PC-3 (cell line): ENCODE measurements around the gene RBM12.

ENCODE experiments used
- EZH2phosphoT487 ChIP-seq: fragments of 300-600 bp; sonication (generic); IDR thresholded peaks from 2 replicates; pipeline ENCODE4 v1.6.1; 2018; ENCODE audit warnings: mild to moderate bottlenecking, antibody characterized with exemption, low read length, borderline replicate concordance
- TF ChIP-seq, protein P1 (sequence below): fragments of 300-600 bp; sonication (generic); conservative IDR thresholded peaks from 2 replicates; pipeline ENCODE4 v1.5.1; 2017; ENCODE audit warnings: antibody characterized with exemption, low read depth, mild to moderate bottlenecking, low read length

DNA sequence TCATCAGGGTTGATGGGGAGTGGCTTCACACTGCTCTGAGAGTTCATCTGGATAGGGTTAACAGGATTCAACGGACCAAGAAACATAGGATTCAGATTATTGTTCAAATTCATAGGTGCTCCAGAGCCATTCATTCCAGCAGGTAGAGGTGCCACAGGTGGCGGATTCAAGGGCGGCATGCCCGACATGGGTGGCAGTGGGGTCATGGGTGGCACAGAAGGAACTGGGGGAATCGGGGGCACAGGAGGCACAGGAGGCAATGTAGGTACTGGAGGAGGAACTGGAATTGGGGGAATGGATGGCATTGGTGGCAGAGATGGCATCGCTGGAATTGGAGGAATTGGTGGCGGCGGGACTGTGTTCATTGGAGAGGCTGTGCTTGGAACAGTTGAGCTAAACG lies 10.3 kb downstream of the RBM12 start:
- TF ChIP-seq, protein P1, sequence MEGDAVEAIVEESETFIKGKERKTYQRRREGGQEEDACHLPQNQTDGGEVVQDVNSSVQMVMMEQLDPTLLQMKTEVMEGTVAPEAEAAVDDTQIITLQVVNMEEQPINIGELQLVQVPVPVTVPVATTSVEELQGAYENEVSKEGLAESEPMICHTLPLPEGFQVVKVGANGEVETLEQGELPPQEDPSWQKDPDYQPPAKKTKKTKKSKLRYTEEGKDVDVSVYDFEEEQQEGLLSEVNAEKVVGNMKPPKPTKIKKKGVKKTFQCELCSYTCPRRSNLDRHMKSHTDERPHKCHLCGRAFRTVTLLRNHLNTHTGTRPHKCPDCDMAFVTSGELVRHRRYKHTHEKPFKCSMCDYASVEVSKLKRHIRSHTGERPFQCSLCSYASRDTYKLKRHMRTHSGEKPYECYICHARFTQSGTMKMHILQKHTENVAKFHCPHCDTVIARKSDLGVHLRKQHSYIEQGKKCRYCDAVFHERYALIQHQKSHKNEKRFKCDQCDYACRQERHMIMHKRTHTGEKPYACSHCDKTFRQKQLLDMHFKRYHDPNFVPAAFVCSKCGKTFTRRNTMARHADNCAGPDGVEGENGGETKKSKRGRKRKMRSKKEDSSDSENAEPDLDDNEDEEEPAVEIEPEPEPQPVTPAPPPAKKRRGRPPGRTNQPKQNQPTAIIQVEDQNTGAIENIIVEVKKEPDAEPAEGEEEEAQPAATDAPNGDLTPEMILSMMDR: no peak
- no peak for TF ChIP-seq EZH2phosphoT487
